Renal pelvis (tissue), 3 donors: ENCODE data around the gene KBTBD6. TPM values are rescaled to one million over a fixed set of nuclear protein-coding genes. Genes with fewer than 3 reads are reported as not detected.

Source experiments
- polyA plus RNA-seq, 3 donors: library from polyadenylated mRNA; unstranded; fragments of 120-200 nt; gene quantifications; one replicate each; pipeline ENCODE4 v1.2.1, GENCODE V29; 2013; ENCODE audit not compliant: insufficient read length in 3 of 3

KBTBD6 gene
- polyA plus RNA-seq, 3 donors: 17.0 to 18.2 (median 17.1) TPM

Other genes starting within 250 kb of the KBTBD6 start
- gene ELF1, start 113.5 kb downstream of the KBTBD6 start, polyA plus RNA-seq: 10 to 100 TPM; 48.9 to 51.7 (median 51.5) TPM
- 10 to 100 TPM; 21.7 to 23.5 (median 21.7) TPM for gene WBP4, start 71.3 kb downstream of the KBTBD6 start, polyA plus RNA-seq
- 10 to 100 TPM; 17.6 to 19.4 (median 19.1) TPM for gene KBTBD7, start 61.8 kb upstream of the KBTBD6 start, polyA plus RNA-seq
- 10 to 100 TPM; 12.9 to 23.8 (median 18.0) TPM for gene MTRF1, start 130.8 kb upstream of the KBTBD6 start, polyA plus RNA-seq
- 10 to 100 TPM; 24.0 to 47.8 (median 38.5) TPM for gene NAA16, start 178.5 kb upstream of the KBTBD6 start, polyA plus RNA-seq